SK-N-SH (cell line): ENCODE measurements around the gene TOP3A. TPM values are rescaled to one million over a fixed set of nuclear protein-coding genes. Genes with fewer than 3 reads are reported as not detected.

ENCODE experiments used
- CTCF ChIA-PET: fragments of 300-600, 350-600 bp; formaldehyde crosslinking; extraction: SDS; loops from one replicate; lab custom pipeline; 2021; lab: Yijun Ruan, JAX
- POLR2A ChIA-PET: fragments of 350-600 bp; sonication (Branson Sonifier 250); formaldehyde crosslinking; extraction: SDS; loops from one replicate; lab custom pipeline; 2020; ENCODE audit warnings: antibody characterized with exemption, inconsistent platforms; lab: Yijun Ruan, JAX
- DNase-seq: peaks from one replicate; pipeline ENCODE4 v3.0.0; 2012
- H2AFZ ChIP-seq: fragments of 200-600 bp; sonication (generic); 2 replicates; pipeline ENCODE4 v1.8.1; 2016; ENCODE audit warnings: antibody characterized with exemption, mild to moderate bottlenecking, low read depth
- H3F3A ChIP-seq: fragments of 200-600 bp; sonication (generic); replicated peaks from 2 replicates; pipeline ENCODE3; 2016; ENCODE audit warnings: antibody characterized with exemption, mild to moderate bottlenecking; ENCODE audit not compliant: insufficient read depth
- H3K27ac ChIP-seq, 2 experiments: fragments of 200-500 bp in 1 of 2; fragments of 200-600 bp in 1 of 2; sonication (Bioruptor generic) in 1 of 2; sonication (generic), shearing (Covaris generic) in 1 of 2; 2 replicates each; pipeline versions ENCODE4 v1.5.1 to v1.6.1; 2014 to 2016; ENCODE audit warnings: low read depth in 2 of 2, inconsistent platforms in 1 of 2, low read length in 1 of 2, mild to moderate bottlenecking in 1 of 2, mixed read lengths in 1 of 2
- H3K27me3 ChIP-seq: fragments of 200-600 bp; sonication (generic), shearing (Covaris generic); 2 replicates; pipeline ENCODE4 v1.6.1; 2016; ENCODE audit warnings: mixed run types; ENCODE audit not compliant: insufficient read depth
- H3K36me3 ChIP-seq, 2 experiments: fragments of 200-500 bp in 1 of 2; fragments of 200-600 bp in 1 of 2; sonication (Bioruptor generic) in 1 of 2; sonication (generic) in 1 of 2; replicated peaks in 1 of 2; 2 replicates each; pipeline versions ENCODE3 to v1.5.1; 2014 to 2016; ENCODE audit warnings: low read length in 1 of 2, mild to moderate bottlenecking in 1 of 2; ENCODE audit not compliant: insufficient read depth in 2 of 2, control insufficient read depth in 1 of 2
- H3K4me1 ChIP-seq, 2 experiments: fragments of 200-500 bp in 1 of 2; fragments of 200-600 bp in 1 of 2; sonication (Bioruptor generic) in 1 of 2; sonication (generic), shearing (Covaris generic) in 1 of 2; 2 replicates each; pipeline versions ENCODE4 v1.5.1 to v1.6.1; 2014 to 2016; ENCODE audit warnings: low read depth in 1 of 2, low read length in 1 of 2, mixed run types in 1 of 2; ENCODE audit not compliant: insufficient read depth in 2 of 2, control insufficient read depth in 1 of 2
- H3K4me2 ChIP-seq: fragments of 200-600 bp; sonication (generic), shearing (Covaris generic); 2 replicates; pipeline ENCODE4 v1.6.1; 2017; ENCODE audit warnings: mixed run types
- H3K4me3 ChIP-seq, 2 experiments: fragments of 200-500 bp in 1 of 2; fragments of 200-600 bp in 1 of 2; sonication (Bioruptor generic) in 1 of 2; sonication (generic), shearing (Covaris generic) in 1 of 2; 2 replicates each; pipeline versions ENCODE4 v1.5.1 to v1.8.1; 2014 to 2016; ENCODE audit warnings: low read depth in 2 of 2, inconsistent platforms in 1 of 2, low read length in 1 of 2, mild to moderate bottlenecking in 1 of 2, mixed read lengths in 1 of 2, moderate library complexity in 1 of 2
- H3K79me2 ChIP-seq: fragments of 200-600 bp; sonication (generic); 2 replicates; pipeline ENCODE4 v1.8.1; 2017; ENCODE audit warnings: mild to moderate bottlenecking; ENCODE audit not compliant: insufficient read depth
- H3K9ac ChIP-seq: fragments of 200-600 bp; sonication (generic); 2 replicates; pipeline ENCODE4 v1.6.1; 2017; ENCODE audit warnings: mixed run types
- H3K9me2 ChIP-seq: fragments of 200-600 bp; sonication (generic); 2 replicates; pipeline ENCODE4 v1.6.1; 2017; ENCODE audit warnings: mixed run types
- H3K9me3 ChIP-seq: fragments of 200-600 bp; sonication (generic); 2 replicates; pipeline ENCODE4 v1.6.1; 2017; ENCODE audit warnings: mixed run types, mild to moderate bottlenecking, moderate library complexity
- H4K20me1 ChIP-seq: fragments of 200-600 bp; sonication (generic); 2 replicates; pipeline ENCODE4 v1.6.1; 2017; ENCODE audit warnings: mild to moderate bottlenecking, mixed run types; ENCODE audit not compliant: insufficient read depth
- CTCF ChIP-seq: fragments of 200-600 bp; sonication (generic); IDR thresholded peaks from 2 replicates; pipeline ENCODE4 v1.6.1; 2017; ENCODE audit warnings: antibody characterized with exemption, mild to moderate bottlenecking, moderate library complexity
- ELF1 ChIP-seq: IDR thresholded peaks from 2 replicates; pipeline ENCODE4 v1.4.0; 2012
- EZH2phosphoT487 ChIP-seq: fragments of 200-600 bp; sonication (generic); IDR thresholded peaks from 2 replicates; pipeline ENCODE4 v1.6.1; 2017; ENCODE audit warnings: low read depth, mixed run types, mild to moderate bottlenecking, antibody characterized with exemption, moderate library complexity, borderline replicate concordance
- FOSL2 ChIP-seq: IDR thresholded peaks from 2 replicates; pipeline ENCODE4 v1.4.0; 2012; ENCODE audit warnings: low read depth, mild to moderate bottlenecking, moderate library complexity, borderline replicate concordance
- FOXM1 ChIP-seq: IDR thresholded peaks from 2 replicates; pipeline ENCODE4 v1.4.0; 2012; ENCODE audit warnings: low read depth, mild to moderate bottlenecking
- GABPA ChIP-seq: IDR thresholded peaks from 2 replicates; pipeline ENCODE4 v1.4.0; 2012; ENCODE audit warnings: low read depth, mild to moderate bottlenecking
- GATA2 ChIP-seq: sonication (generic); formaldehyde crosslinking; IDR thresholded peaks from 2 replicates; pipeline ENCODE4 v1.5.0; 2020; ENCODE audit warnings: mild to moderate bottlenecking, missing genetic modification reagents
- IRF3 ChIP-seq: fragments of 150-350 bp; IDR thresholded peaks from 2 replicates; pipeline ENCODE4 v1.6.1; 2016; ENCODE audit warnings: mild to moderate bottlenecking, low read depth, low read length
- JUND ChIP-seq: IDR thresholded peaks from 2 replicates; pipeline ENCODE4 v1.4.0; 2012
- NFIC ChIP-seq: IDR thresholded peaks from 2 replicates; pipeline ENCODE4 v1.4.0; 2012; ENCODE audit warnings: borderline replicate concordance
- NRF1 ChIP-seq: IDR thresholded peaks from 2 replicates; pipeline ENCODE4 v1.6.1; 2012; ENCODE audit warnings: low read depth, mild to moderate bottlenecking, low read length
- RCOR1 ChIP-seq: fragments of 150-350 bp; IDR thresholded peaks from 2 replicates; pipeline ENCODE4 v1.6.1; 2017; ENCODE audit warnings: antibody characterized with exemption, low read length
- RXRA ChIP-seq: IDR thresholded peaks from 2 replicates; pipeline ENCODE4 v1.4.0; 2012; ENCODE audit warnings: low read depth, mild to moderate bottlenecking, borderline replicate concordance
- SMC3 ChIP-seq: IDR thresholded peaks from 2 replicates; pipeline ENCODE4 v1.6.1; 2012; ENCODE audit warnings: low read depth, low read length, improper control_type of control experiment
- TAF1 ChIP-seq: IDR thresholded peaks from 2 replicates; pipeline ENCODE4 v1.6.1; 2012; ENCODE audit warnings: low read depth, mild to moderate bottlenecking, low read length, moderate library complexity, borderline replicate concordance
- TCF12 ChIP-seq: IDR thresholded peaks from 2 replicates; pipeline ENCODE4 v1.4.0; 2012
- TEAD4 ChIP-seq: IDR thresholded peaks from 2 replicates; pipeline ENCODE4 v1.4.0; 2012; ENCODE audit warnings: mild to moderate bottlenecking, borderline replicate concordance; ENCODE audit not compliant: insufficient read depth
- USF1 ChIP-seq: IDR thresholded peaks from 2 replicates; pipeline ENCODE4 v1.4.0; 2012; ENCODE audit warnings: low read depth, borderline replicate concordance
- USF2 ChIP-seq: fragments of 150-350 bp; IDR thresholded peaks from 2 replicates; pipeline ENCODE4 v1.6.1; 2017; ENCODE audit warnings: antibody characterized with exemption, low read length, low read depth, borderline replicate concordance
- WGBS: methylation state at CpG from one replicate; pipeline ENCODE4 v1.1.6; 2017; ENCODE audit warnings: low lambda C conversion rate; 5-methylcytosine and 5-hydroxymethylcytosine counted together
- polyA plus RNA-seq, 3 experiments: library from polyadenylated mRNA; depleted of rRNA; stranded (reverse); fragments of >200 nt; gene quantifications; 2 replicates each; pipeline ENCODE4 v1.2.3, GENCODE V29; 2012
- TF ChIP-seq, protein P1 (sequence below): IDR thresholded peaks from 2 replicates; pipeline ENCODE4 v1.4.0; 2012; ENCODE audit warnings: low read depth

TOP3A gene
- polyA plus RNA-seq, 1 of the 3 experiments (the other 2 are of a cell fraction) = 14.7 TPM

GRCh38 chr17:18280249-18280648 lies 34.5 kb downstream of the TOP3A start:
- H3K9me2 ChIP-seq = no peaks in the 10 kb centered on the region
- no peak overlapping the region for H3K4me2 ChIP-seq
- peaks cover 50 to 70% of the 10 kb centered on the region in 2 experiments for H3K36me3 ChIP-seq
- no peaks in the 10 kb centered on the region for H3K9me3 ChIP-seq
- 90% methylated on average over 3 of the region's 4 CpGs for WGBS
- no peak overlapping the region for H2AFZ ChIP-seq
- H4K20me1 ChIP-seq = no peaks in the 10 kb centered on the region
- no peak for TF ChIP-seq ELF1
- no peak for TF ChIP-seq FOXM1
- TF ChIP-seq RXRA = no peak
- TF ChIP-seq JUND = no peak
- TF ChIP-seq EZH2phosphoT487 = no peak
- no peak for TF ChIP-seq FOSL2
- TF ChIP-seq, protein P1, sequence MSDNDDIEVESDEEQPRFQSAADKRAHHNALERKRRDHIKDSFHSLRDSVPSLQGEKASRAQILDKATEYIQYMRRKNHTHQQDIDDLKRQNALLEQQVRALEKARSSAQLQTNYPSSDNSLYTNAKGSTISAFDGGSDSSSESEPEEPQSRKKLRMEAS = no peak
- no peak for TF ChIP-seq USF1
- no peak for TF ChIP-seq RCOR1
- no peak for TF ChIP-seq CTCF
- TF ChIP-seq TCF12 = no peak
- no peak for TF ChIP-seq GABPA
- TF ChIP-seq NRF1 = no peak
- no peak for TF ChIP-seq GATA2 (CRISPR knock-in tag)
- TF ChIP-seq, all 33 proteins: peak for 0
- ChIA-PET POLR2A (no interaction called here), CTCF (interaction anchor here (1.0 to 1.6 kb wide), 2 partner anchors 10 to 32 kb away, joined by 4 to 5 read pairs; no protein-coding TSS in a partner anchor)
- Histone ChIP-seq H3K27ac (no peak overlapping the region), H3K9ac (no peak overlapping the region), H3K27me3 (no peaks in the 10 kb centered on the region), H3K79me2 (no peaks in the 10 kb centered on the region), H3K4me1 (no peaks in the 10 kb centered on the region), H3F3A (no peaks in the 10 kb centered on the region), H3K4me3 (no peak overlapping the region)
- no peak for DNase-seq

GRCh38 chr17:18278867-18279266 lies 35.9 kb downstream of the TOP3A start:
- no peaks in the 10 kb centered on the region for H3K27me3 ChIP-seq
- no peaks in the 10 kb centered on the region for H3K4me1 ChIP-seq
- H3K9me3 ChIP-seq = no peaks in the 10 kb centered on the region
- CTCF ChIA-PET = interaction anchor here (0.7 kb wide), 1 partner anchor 45 kb away, joined by 3 read pairs; no protein-coding TSS in a partner anchor
- no peaks in the 10 kb centered on the region for H3F3A ChIP-seq
- POLR2A ChIA-PET = no interaction called here
- H3K9ac ChIP-seq = no peak overlapping the region
- 82% methylated on average over 3 of the region's 3 CpGs for WGBS
- no peak overlapping the region for H2AFZ ChIP-seq
- DNase-seq = no peak
- no peak overlapping the region for H3K27ac ChIP-seq
- H4K20me1 ChIP-seq = no peaks in the 10 kb centered on the region
- H3K36me3 ChIP-seq = peaks cover 43 to 67% of the 10 kb centered on the region in 2 experiments
- no peak overlapping the region for H3K4me3 ChIP-seq
- no peaks in the 10 kb centered on the region for H3K79me2 ChIP-seq
- no peak overlapping the region for H3K4me2 ChIP-seq
- no peaks in the 10 kb centered on the region for H3K9me2 ChIP-seq
- no peak for TF ChIP-seq TAF1
- TF ChIP-seq IRF3 = no peak
- TF ChIP-seq NFIC = no peak
- no peak for TF ChIP-seq CTCF
- TF ChIP-seq NRF1 = no peak
- TF ChIP-seq TEAD4 = no peak
- no peak for TF ChIP-seq FOSL2
- TF ChIP-seq RXRA = no peak
- no peak for TF ChIP-seq SMC3
- TF ChIP-seq USF2 = no peak
- no peak for TF ChIP-seq USF1
